H1 (cell line): ENCODE results near the gene ANO2.

Experiments used
- CTCF ChIP-seq, 3 experiments: IDR thresholded peaks; 1 replicate in 2 of 3; 2 replicates in 1 of 3; pipeline versions ENCODE4 v1.5.1 to v1.6.1; 2011; ENCODE audit warnings: low read length in 3 of 3, mild to moderate bottlenecking in 3 of 3, inconsistent platforms in 2 of 3, low read depth in 1 of 3, moderate library complexity in 1 of 3; ENCODE audit not compliant: insufficient read depth in 1 of 3; ENCODE audit errors: control extremely low read depth in 1 of 3
- EP300 ChIP-seq, 2 experiments: IDR thresholded peaks; 1 replicate in 1 of 2; 2 replicates in 1 of 2; pipeline ENCODE4 v1.6.1; 2011 to 2012; ENCODE audit warnings: low read depth in 2 of 2, low read length in 2 of 2, mild to moderate bottlenecking in 2 of 2, borderline replicate concordance in 1 of 2, inconsistent platforms in 1 of 2, moderate library complexity in 1 of 2
- SUZ12 ChIP-seq: fragments of 200-600 bp; sonication (generic); IDR thresholded peaks from 2 replicates; pipeline ENCODE4 v1.6.1; 2012; ENCODE audit warnings: mild to moderate bottlenecking, inconsistent platforms, low read length, moderate library complexity, mixed read lengths
- ZNF274 ChIP-seq: IDR thresholded peaks from 2 replicates; pipeline ENCODE4 v1.7.0; 2012; ENCODE audit warnings: low read length, borderline replicate concordance; ENCODE audit errors: extremely low read depth

- TF ChIP-seq CTCF (IDR thresholded peaks at IDR 0.05; ENCODE audit: control extremely low read depth in 1 of 3, insufficient read depth in 1 of 3, low read depth in 1 of 3, low read length in 3 of 3), result no peak
- TF ChIP-seq ZNF274, result no peak
- TF ChIP-seq EP300 (IDR thresholded peaks at IDR 0.05; ENCODE audit: borderline replicate concordance in 1 of 2, low read depth in 2 of 2, low read length in 2 of 2), result no peak
- TF ChIP-seq SUZ12, result no peak
These were observed 426.3 kb downstream of the ANO2 start for GRCh38 chr12:5518584-5519365.
